Pancreas (tissue), 10 donors: ENCODE results near the gene DLGAP1. TPM values are rescaled to one million over a fixed set of nuclear protein-coding genes. Genes with fewer than 3 reads are reported as not detected.

Experiments used
- ATAC-seq, 4 donors: fragments of 200-7000 bp; cut with Tn5 transposase; one replicate each; pipeline versions ENCODE4 v1.8.0 to v1.9.1; 2020; ENCODE audit warnings: mild to moderate bottlenecking in 4 of 4, moderate library complexity in 4 of 4
- DNase-seq, 6 donors: peaks; one replicate each; pipeline ENCODE4 v3.0.0-alpha.2; 2020
- FAIRE-seq: peaks from 2 replicates; lab custom pipeline; 2012; peaks lifted over from hg19 to GRCh38; lab: Jason Lieb, UNC
- H3K27ac ChIP-seq, 4 donors: fragments of 200-600 bp; sonication (generic); 1 replicate in 3 of 4; 2 replicates in 1 of 4; pipeline versions ENCODE4 v1.5.0 to v1.8.0; 2020
- H3K27me3 ChIP-seq, 4 donors: fragments of 200-600 bp; one replicate each; pipeline ENCODE4 v1.8.0; 2021
- H3K36me3 ChIP-seq, 3 donors: fragments of 200-600 bp; sonication (generic) in 1 of 3; one replicate each; pipeline versions ENCODE4 v1.5.0 to v1.8.0; 2020 to 2021
- H3K4me1 ChIP-seq, 3 donors: fragments of 200-600 bp; one replicate each; pipeline ENCODE4 v1.8.0; 2021
- H3K4me3 ChIP-seq, 4 donors: fragments of 200-600 bp; sonication (generic) in 2 of 4; one replicate each; pipeline versions ENCODE4 v1.5.0 to v1.8.0; 2020 to 2021
- H3K9me3 ChIP-seq, 4 donors: fragments of 200-600 bp; one replicate each; pipeline ENCODE4 v1.8.0; 2021
- WGBS, 2 donors: extraction: QIAGEN DNeasy Blood & Tissue Kit; methylation state at CpG; one replicate each; pipeline ENCODE4 v1.1.7; 2013; 5-methylcytosine and 5-hydroxymethylcytosine counted together
- intact Hi-C, 3 donors: fragments of 100-400 bp; cut with DNase I; formaldehyde crosslinking; loops; one replicate each; pipeline versions ENCODE4 v1.11.1 to v1.14.2; 2022
- polyA plus RNA-seq, 2 donors: library from polyadenylated mRNA; stranded (reverse); fragments of 200-250 nt; gene quantifications; one replicate each; pipeline ENCODE4 v1.2.3, GENCODE V29; 2013
- total RNA-seq, 6 donors: library from RNA; stranded (reverse); fragmentation: NEBNext Ultra II Directional in 4 of 6; extraction: Animal tissue kit (Norgen Biotek cat#: 25700) in 4 of 6; gene quantifications; one replicate each; pipeline versions ENCODE4 v1.2.1 to v1.2.4, GENCODE V29; 2021 to 2023
- TF ChIP-seq, protein P1 (sequence below), 4 donors: fragments of 200-600 bp; sonication (generic) in 3 of 4; IDR thresholded peaks; one replicate each; pipeline versions ENCODE4 v1.5.0 to v1.8.0; 2021; ENCODE audit warnings: antibody characterized with exemption in 4 of 4
- donor health status: healthy with polysubstance abuse.
- donor health status: DM: no; HTN: no; CAD: no; lungs with moderate emphysema.
- donor health status: DM: no; HTN: no; CAD: no.
- donor health status: control.
- donor health status: control.
- donor health status: Bipolar disorder and iron deficiency.
- donor health status: DM: yes; HTN: yes; CAD: no.
- donor health status: DM: no; HTN: no; CAD: no.
- donor health status: DM: no; HTN: no; CAD: no.
- donor health status: DM: yes; HTN: yes; CAD: no.

DLGAP1 gene
- total and polyA plus RNA-seq, 8 donors = 0.12 to 0.62 (median 0.30) TPM; not detected in 2

DNA sequence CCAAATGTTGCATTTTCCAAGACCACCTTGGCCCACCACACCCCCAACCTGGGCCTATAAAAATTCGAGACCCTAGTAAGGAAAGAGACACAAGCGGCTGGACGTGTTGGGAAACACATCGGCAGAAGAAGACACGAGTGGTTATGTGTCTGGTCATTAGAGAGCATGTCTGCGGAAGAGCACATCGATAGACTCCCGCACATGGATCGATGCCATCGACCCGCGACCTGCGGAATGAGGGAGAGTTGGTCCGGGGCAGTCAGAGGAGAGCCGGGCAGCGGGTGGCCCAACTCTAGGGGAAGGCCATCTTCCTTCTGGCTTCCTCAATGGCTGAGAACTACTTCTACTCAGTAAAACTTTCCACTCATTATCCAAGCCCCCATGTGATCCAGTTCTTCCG lies 785.7 kb downstream of the DLGAP1 start:
- no peaks in the 10 kb centered on the region for H3K36me3 ChIP-seq
- no peaks in the 10 kb centered on the region for H3K9me3 ChIP-seq
- TF ChIP-seq, protein P1, sequence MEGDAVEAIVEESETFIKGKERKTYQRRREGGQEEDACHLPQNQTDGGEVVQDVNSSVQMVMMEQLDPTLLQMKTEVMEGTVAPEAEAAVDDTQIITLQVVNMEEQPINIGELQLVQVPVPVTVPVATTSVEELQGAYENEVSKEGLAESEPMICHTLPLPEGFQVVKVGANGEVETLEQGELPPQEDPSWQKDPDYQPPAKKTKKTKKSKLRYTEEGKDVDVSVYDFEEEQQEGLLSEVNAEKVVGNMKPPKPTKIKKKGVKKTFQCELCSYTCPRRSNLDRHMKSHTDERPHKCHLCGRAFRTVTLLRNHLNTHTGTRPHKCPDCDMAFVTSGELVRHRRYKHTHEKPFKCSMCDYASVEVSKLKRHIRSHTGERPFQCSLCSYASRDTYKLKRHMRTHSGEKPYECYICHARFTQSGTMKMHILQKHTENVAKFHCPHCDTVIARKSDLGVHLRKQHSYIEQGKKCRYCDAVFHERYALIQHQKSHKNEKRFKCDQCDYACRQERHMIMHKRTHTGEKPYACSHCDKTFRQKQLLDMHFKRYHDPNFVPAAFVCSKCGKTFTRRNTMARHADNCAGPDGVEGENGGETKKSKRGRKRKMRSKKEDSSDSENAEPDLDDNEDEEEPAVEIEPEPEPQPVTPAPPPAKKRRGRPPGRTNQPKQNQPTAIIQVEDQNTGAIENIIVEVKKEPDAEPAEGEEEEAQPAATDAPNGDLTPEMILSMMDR (IDR thresholded peaks at IDR 0.05) = no peak
- no peak overlapping the region for H3K4me3 ChIP-seq
- H3K27ac ChIP-seq = no peak overlapping the region
- H3K4me1 ChIP-seq = peaks cover 0 to 12% (median 0%) of the 10 kb centered on the region in 3 donors
- H3K27me3 ChIP-seq = no peaks in the 10 kb centered on the region
- FAIRE-seq = no peak
- 93 to 96% methylated on average over 17 of the region's 17 CpGs for WGBS, 2 donors
- intact Hi-C loops = loop anchor here (5.0 to 10.0 kb wide), 3 partner anchors 75 to 387 kb away; no protein-coding TSS in a partner anchor
- no peak for ATAC-seq
- DNase-seq = no peak

DNA sequence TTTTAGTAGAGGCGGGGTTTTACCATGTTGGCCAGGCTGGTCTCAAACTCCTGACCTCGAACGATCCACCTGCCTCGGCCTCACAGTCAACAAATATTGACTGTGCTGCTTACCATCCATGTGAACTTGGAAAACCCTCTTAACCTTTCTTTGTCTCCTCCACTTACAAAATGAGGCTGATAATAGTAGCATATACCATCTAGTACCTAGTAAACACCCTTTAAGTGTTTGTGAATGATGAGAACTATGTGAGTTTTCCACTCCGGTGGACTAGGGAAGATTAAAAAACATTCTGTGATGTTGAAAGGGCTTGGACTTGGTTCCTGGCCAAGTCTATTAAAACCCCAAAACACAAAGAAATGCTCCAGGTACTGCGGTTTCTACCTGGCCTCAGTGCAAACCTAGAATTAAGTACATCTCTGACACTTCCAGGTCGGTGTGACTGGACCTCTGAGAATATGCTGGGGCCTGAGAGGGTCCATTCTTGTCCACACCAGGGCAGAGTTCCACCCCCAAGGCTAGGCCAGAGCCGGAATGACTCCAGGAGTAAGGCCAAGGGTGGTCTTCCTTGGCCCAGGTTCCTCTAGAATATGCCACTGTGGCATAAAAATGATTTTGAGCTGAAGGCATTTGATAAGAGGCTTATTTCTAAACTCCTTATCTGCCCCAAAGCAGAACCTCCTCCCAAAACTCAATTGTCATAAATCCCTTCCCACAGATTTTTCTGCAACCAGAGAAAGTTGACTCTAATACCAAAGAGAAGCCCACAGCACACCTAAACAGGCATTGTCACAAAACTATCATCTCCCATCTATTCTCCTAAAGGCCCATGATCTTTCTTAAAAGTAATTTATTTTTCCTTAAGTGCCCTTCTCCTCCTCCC lies 787.6 kb downstream of the DLGAP1 start:
- H3K27ac ChIP-seq = no peak overlapping the region

DNA sequence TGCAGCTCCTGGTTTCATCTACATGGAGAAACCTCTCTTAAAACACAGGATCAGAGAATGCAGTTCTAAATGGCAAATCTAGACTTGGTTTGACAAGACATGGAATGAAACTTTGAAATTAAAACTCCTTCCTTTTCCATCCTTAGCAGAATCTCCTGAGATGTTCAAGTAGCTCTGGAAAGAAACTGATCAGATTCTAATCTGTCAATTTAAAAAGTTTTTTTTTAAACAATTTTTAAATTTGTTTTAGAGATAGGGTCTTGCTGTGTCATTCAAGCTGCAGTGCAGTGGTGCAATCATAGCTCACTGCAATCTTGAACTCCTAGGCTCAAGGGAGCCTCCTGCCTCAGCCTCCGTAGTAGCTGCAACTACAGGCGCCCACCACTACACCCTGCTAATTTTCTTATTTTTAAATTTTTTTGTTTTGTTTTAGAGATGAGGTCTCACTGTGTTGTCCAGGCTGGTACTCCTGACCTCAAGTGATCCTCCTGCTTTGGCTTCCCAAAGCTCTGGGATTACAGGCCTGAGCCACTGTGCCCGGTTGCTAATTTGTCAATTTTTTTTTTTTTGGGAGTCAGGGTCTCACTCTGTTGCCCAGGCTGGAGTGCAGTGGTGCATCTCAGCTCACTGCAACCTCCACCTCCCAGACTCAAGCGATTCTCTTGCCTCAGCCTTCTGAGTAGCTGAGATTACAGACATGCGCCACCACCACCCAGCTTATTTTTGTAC lies 788.4 kb downstream of the DLGAP1 start:
- intact Hi-C loops = loop anchor here (5.0 to 10.0 kb wide), 3 partner anchors 72 to 384 kb away; no protein-coding TSS in a partner anchor
- no peak overlapping the region for H3K27ac ChIP-seq
- H3K4me1 ChIP-seq = peaks cover 0 to 12% (median 0%) of the 10 kb centered on the region in 3 donors
- TF ChIP-seq, protein P1 (IDR thresholded peaks at IDR 0.05) = no peak
- DNase-seq (no peak), ATAC-seq (no peak), FAIRE-seq (no peak)
- H3K9me3 ChIP-seq = no peaks in the 10 kb centered on the region
- WGBS, 2 donors = 85 to 90% methylated on average over 5 of the region's 5 CpGs
- H3K27me3 ChIP-seq = no peaks in the 10 kb centered on the region
- H3K4me3 ChIP-seq = no peak overlapping the region
- H3K36me3 ChIP-seq = no peaks in the 10 kb centered on the region

More for the DNA sequence above, 787.6 kb downstream of the DLGAP1 start:
- TF ChIP-seq, protein P1 (IDR thresholded peaks at IDR 0.05) = no peak
- Histone ChIP-seq H3K9me3 (no peaks in the 10 kb centered on the region), H3K4me1 (peaks cover 0 to 12% (median 0%) of the 10 kb centered on the region in 3 donors), H3K27me3 (no peaks in the 10 kb centered on the region), H3K4me3 (no peak overlapping the region), H3K36me3 (no peaks in the 10 kb centered on the region)
- intact Hi-C loops = loop anchor here (5.0 to 10.0 kb wide), 3 partner anchors 73 to 385 kb away; no protein-coding TSS in a partner anchor
- no peak for ATAC-seq
- FAIRE-seq = no peak
- DNase-seq = no peak
- WGBS, 2 donors = 39 to 45% methylated on average over 8 of the region's 8 CpGs

DNA sequence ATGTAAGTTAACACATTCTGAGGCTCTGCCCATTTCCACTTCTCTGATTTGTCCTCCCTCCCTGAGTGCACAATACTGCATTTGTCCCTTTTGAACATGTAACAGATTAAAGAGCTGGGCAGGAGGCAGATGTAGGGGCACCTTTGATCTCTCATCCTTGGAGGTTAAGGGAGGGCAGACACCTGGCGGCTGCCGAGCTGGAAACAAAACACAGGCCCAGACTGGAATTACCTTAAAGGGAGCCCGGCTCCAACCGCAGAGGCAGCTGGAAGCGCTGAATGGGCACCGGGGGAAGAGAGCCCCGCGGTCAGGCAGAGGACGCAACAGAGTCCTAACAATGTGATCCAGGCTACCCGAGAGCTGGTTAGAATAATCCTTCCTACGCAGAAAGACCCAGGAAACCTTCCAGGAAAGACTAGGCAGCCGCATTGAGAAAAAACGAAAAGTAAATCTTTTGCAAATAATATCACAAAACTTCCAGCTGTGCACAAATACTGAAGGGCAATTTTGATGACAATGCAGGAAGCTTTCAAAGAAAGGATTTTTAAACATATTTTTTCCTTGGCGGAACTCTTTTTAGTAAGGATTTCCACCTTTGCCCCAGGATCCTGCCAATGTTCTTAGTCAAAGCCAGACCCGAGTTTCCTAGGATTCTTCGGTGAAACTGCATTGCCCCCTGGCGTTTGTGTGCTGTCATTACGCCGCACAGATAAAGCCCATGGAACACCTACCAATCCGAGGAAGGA lies 789.2 kb downstream of the DLGAP1 start:
- intact Hi-C loops = loop anchor here (5.0 to 10.0 kb wide), 3 partner anchors 71 to 384 kb away; no protein-coding TSS in a partner anchor
- 4 to 14% methylated on average over 20 of the region's 20 CpGs for WGBS, 2 donors
- H3K4me1 ChIP-seq = peaks cover 0 to 11% (median 0%) of the 10 kb centered on the region in 3 donors

More for the DNA sequence above, 789.2 kb downstream of the DLGAP1 start:
- peak overlapping the region in 2 of 4 donors; percentile 4 to 22 for H3K4me3 ChIP-seq
- no peaks in the 10 kb centered on the region for H3K36me3 ChIP-seq
- DNase-seq (peak; percentile 74 to 90 (median 82)), FAIRE-seq (peak; percentile 63), ATAC-seq (peak; percentile 96 to 97 (median 97))
- H3K27me3 ChIP-seq = no peaks in the 10 kb centered on the region
- TF ChIP-seq, protein P1 (IDR thresholded peaks at IDR 0.05) = peak; percentile 79 to 89 (median 87)
- peak overlapping the region; percentile 51 to 82 (median 64) for H3K27ac ChIP-seq
- H3K9me3 ChIP-seq = no peaks in the 10 kb centered on the region
